HUES64 (cell line): ENCODE data around the gene TFF2.

Experiments used
- H3K27ac ChIP-seq: 2 replicates; pipeline ENCODE4 v1.7.0; 2013; ENCODE audit warnings: low read depth, low read length, inconsistent platforms
- H3K27me3 ChIP-seq: 2 replicates; pipeline ENCODE4 v1.6.1; 2013; ENCODE audit warnings: mild to moderate bottlenecking, low read length; ENCODE audit not compliant: insufficient read depth
- H3K36me3 ChIP-seq: 2 replicates; pipeline ENCODE4 v1.6.1; 2013; ENCODE audit warnings: mild to moderate bottlenecking, low read length; ENCODE audit not compliant: insufficient read depth
- H3K4me1 ChIP-seq: 2 replicates; pipeline ENCODE4 v1.6.1; 2013; ENCODE audit warnings: mild to moderate bottlenecking, low read length, moderate library complexity; ENCODE audit not compliant: insufficient read depth
- H3K4me3 ChIP-seq: 2 replicates; pipeline ENCODE4 v1.5.1; 2013; ENCODE audit warnings: mild to moderate bottlenecking, low read length, moderate library complexity
- H3K9ac ChIP-seq: 2 replicates; pipeline ENCODE4 v1.6.1; 2013; ENCODE audit warnings: mild to moderate bottlenecking, low read depth, low read length
- H3K9me3 ChIP-seq: 2 replicates; pipeline ENCODE4 v1.6.1; 2013; ENCODE audit warnings: low read depth, low read length; ENCODE audit not compliant: insufficient read depth
- WGBS: fragments of 150-250, 120-280 bp; methylation state at CpG from one replicate; pipeline ENCODE4 v1.1.7; 2013; ENCODE audit warnings: missing lambda C conversion rate; 5-methylcytosine and 5-hydroxymethylcytosine counted together

TFF2 gene

DNA sequence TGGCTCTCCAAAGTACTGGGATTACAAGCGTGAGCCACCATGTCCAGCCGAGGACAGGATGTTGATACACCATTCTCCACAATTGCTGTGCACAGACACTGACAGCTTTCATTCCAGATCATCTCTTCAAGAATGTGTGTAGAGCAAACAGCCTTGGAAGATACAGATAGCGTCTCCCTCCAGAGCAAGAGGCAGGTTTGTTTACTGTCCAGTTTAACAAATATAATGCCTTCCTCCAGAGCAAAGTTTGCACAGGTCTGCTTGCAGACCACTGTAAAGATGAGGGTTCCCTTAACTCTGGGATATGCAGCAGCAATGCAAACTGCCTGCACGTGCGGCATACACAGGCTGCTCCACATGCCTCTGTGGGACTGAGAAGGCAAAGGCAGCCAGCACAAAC lies 40.5 kb upstream of the TFF2 start:
- no peak overlapping the region for H3K4me3 ChIP-seq
- H3K9me3 ChIP-seq = no peaks in the 10 kb centered on the region
- H3K27me3 ChIP-seq = no peaks in the 10 kb centered on the region
- peaks cover 20% of the 10 kb centered on the region for H3K4me1 ChIP-seq
- H3K27ac ChIP-seq = no peak overlapping the region
- 89% methylated on average over 5 of the region's 5 CpGs for WGBS
- no peak overlapping the region for H3K9ac ChIP-seq
- H3K36me3 ChIP-seq = no peaks in the 10 kb centered on the region

DNA sequence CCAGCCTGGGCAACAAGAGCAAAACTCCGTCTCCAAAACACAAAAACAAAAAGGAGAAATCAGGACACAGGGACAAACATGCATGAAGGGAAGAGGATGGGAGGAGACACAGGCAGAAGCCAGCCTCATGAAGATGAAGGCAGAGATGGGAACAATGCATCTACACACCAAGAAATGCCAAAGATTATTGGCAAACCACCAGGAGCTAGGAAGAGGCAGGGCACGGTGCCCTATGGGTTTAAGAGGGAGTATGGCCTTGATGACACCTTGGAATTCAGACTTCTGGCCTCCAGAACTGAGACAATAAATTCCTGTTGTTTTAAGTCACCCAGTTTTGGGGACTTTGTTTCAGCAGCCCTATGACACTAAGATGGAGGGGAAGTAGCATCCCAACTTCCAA lies 39.9 kb upstream of the TFF2 start:
- Histone ChIP-seq H3K9ac (no peak overlapping the region), H3K4me3 (no peak overlapping the region), H3K27me3 (no peaks in the 10 kb centered on the region), H3K9me3 (no peaks in the 10 kb centered on the region), H3K27ac (no peak overlapping the region), H3K4me1 (peaks cover 20% of the 10 kb centered on the region), H3K36me3 (no peaks in the 10 kb centered on the region)
- 94% methylated on average over 2 of the region's 2 CpGs for WGBS

DNA sequence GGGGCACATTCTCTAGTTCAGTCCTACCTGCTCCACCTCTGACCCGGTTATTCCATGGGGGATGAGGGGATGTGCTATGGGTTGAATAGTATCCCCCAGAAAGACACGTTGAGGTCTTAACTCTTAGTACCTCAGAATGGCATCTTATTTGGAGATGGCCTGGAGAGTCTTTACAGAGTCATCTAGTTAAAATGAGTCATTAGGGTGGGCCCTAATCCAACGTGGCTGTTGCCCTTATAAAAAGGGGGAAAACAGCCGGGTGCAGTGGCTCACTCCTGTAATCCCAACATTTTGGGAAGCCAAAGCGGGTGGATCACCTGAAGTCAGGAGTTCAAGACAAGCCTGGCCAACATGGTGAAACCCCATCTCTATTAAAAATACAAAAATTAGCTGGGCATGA lies 39.4 kb upstream of the TFF2 start:
- 80% methylated on average over 5 of the region's 5 CpGs for WGBS
- no peaks in the 10 kb centered on the region for H3K27me3 ChIP-seq

DNA sequence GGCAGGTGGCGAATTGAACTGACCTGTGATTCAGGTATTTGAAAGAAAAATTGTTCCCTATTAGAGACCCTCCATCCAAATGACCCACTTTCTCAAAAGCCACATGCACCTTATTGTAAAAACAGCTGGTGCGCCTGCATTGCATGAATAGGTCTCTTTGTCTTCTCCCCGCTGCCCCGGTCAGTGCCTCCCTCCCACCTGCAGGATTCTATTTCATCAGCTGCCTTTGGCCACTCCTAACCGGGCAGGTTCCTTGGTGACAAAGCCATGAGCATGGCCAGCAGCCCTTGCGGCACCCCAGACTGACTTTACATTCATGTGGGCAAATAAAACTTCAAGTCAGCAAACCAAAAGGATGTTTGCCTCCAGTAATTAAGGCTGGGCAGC lies 38.6 kb upstream of the TFF2 start:
- 64% methylated on average over 6 of the region's 6 CpGs for WGBS
- H3K4me3 ChIP-seq = no peak overlapping the region
- H3K27ac ChIP-seq = no peak overlapping the region; the same call in 1 of the 2 replicates
- peaks cover 20% of the 10 kb centered on the region for H3K4me1 ChIP-seq
- H3K36me3 ChIP-seq = no peaks in the 10 kb centered on the region
- no peaks in the 10 kb centered on the region for H3K9me3 ChIP-seq
- H3K9ac ChIP-seq = no peak overlapping the region
- H3K27me3 ChIP-seq = no peaks in the 10 kb centered on the region

More for the DNA sequence above, 39.4 kb upstream of the TFF2 start:
- Histone ChIP-seq H3K4me1 (peaks cover 20% of the 10 kb centered on the region), H3K9me3 (no peaks in the 10 kb centered on the region), H3K9ac (no peak overlapping the region), H3K4me3 (no peak overlapping the region), H3K36me3 (no peaks in the 10 kb centered on the region), H3K27ac (no peak overlapping the region)

GRCh38 chr21:42388740-42389448 lies 38.1 kb upstream of the TFF2 start:
- Histone ChIP-seq H3K27me3 (no peaks in the 10 kb centered on the region), H3K4me1 (peaks cover 20% of the 10 kb centered on the region), H3K27ac (no peak overlapping the region; the same call in 1 of the 2 replicates), H3K4me3 (no peak overlapping the region), H3K9ac (no peak overlapping the region), H3K36me3 (no peaks in the 10 kb centered on the region), H3K9me3 (no peaks in the 10 kb centered on the region)
- 77% methylated on average over 20 of the region's 20 CpGs for WGBS

DNA sequence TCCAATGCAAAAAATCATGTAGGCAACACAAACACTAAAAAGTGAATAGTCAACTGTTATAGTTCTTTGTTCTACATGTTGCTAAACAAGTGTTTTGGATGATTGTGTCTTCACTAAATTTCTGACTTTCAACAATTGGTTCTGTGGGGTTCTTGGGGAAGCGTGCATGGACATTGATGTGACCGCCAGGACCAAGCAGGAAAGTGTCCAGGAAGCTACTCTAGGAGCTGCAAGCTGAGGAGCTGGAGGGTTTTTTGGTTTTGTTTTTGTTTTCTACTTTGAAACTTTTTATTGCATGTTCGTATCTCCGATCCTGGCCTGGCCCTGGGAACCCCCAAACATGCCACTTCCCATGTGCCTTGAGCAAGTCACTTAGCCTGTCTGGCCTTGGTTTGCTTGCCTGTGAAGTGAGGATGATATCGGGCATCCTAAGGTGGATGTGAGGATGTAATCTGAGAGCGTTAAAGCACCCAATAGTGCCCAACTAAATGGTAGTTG lies 37.1 kb upstream of the TFF2 start:
- peaks cover 20% of the 10 kb centered on the region for H3K4me1 ChIP-seq
- no peak overlapping the region for H3K4me3 ChIP-seq
- WGBS = 94% methylated on average over 6 of the region's 6 CpGs

DNA sequence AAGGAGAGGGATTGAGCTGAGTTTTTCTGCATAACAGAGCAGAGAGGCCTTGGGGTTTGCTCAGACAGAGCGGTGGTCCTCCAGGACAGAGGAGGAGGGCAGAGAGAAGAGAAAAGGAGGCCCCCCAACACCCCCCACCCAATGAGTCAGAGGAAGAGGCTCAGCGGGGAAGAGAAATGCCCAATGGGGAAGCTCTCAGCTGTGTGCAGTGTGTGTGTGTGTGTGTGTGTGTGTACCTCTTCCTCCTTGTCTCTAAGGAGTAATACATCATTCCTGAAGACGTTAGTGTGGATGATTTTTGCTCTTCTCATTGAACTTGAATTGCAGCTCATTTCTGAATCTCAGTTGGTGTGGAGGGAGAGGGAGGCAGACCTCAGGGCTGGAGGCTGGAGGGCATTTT lies 36.4 kb upstream of the TFF2 start:
- Histone ChIP-seq H3K4me1 (peaks cover 20% of the 10 kb centered on the region), H3K36me3 (no peaks in the 10 kb centered on the region), H3K27me3 (no peaks in the 10 kb centered on the region), H3K4me3 (no peak overlapping the region), H3K9ac (no peak overlapping the region), H3K9me3 (no peaks in the 10 kb centered on the region), H3K27ac (no peak overlapping the region)
- WGBS = 79% methylated on average over 1 of the region's 3 CpGs

More for the DNA sequence above, 37.1 kb upstream of the TFF2 start:
- no peak overlapping the region for H3K9ac ChIP-seq
- no peaks in the 10 kb centered on the region for H3K9me3 ChIP-seq
- H3K36me3 ChIP-seq = no peaks in the 10 kb centered on the region
- H3K27ac ChIP-seq = no peak overlapping the region
- H3K27me3 ChIP-seq = no peaks in the 10 kb centered on the region

GRCh38 chr21:42386034-42386591 lies 35.3 kb upstream of the TFF2 start:
- 94% methylated on average over 11 of the region's 11 CpGs for WGBS

DNA sequence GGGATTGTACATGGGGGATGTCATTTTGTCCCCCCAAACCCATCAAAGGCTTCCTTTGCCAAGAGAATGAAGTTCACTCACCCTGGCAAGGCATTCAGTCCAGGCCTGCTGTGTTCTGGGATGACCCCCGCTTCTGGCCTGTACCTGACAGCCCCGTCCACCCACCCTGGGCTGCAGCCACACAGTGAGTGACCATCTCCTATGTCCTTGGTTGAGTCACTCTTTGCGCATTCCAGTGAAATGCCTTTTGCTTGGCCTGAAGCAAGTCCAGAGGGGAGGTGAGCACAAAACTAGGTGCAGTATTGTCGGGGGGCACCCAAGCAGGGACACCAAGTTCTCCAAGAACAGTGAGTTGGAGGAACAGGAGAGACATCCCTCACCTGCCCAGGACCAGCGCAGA lies 34.8 kb upstream of the TFF2 start:
- no peak overlapping the region for H3K9ac ChIP-seq
- 89% methylated on average over 5 of the region's 5 CpGs for WGBS
- H3K4me1 ChIP-seq = peaks cover 20% of the 10 kb centered on the region
- H3K36me3 ChIP-seq = no peaks in the 10 kb centered on the region
- H3K27me3 ChIP-seq = no peaks in the 10 kb centered on the region
- H3K9me3 ChIP-seq = no peaks in the 10 kb centered on the region
- no peak overlapping the region for H3K4me3 ChIP-seq
- no peak overlapping the region for H3K27ac ChIP-seq

More at GRCh38 chr21:42386034-42386591, 35.3 kb upstream of the TFF2 start:
- H3K36me3 ChIP-seq = no peaks in the 10 kb centered on the region
- peaks cover 20% of the 10 kb centered on the region for H3K4me1 ChIP-seq
- no peak overlapping the region for H3K9ac ChIP-seq
- no peaks in the 10 kb centered on the region for H3K27me3 ChIP-seq
- H3K9me3 ChIP-seq = no peaks in the 10 kb centered on the region
- no peak overlapping the region for H3K4me3 ChIP-seq
- H3K27ac ChIP-seq = no peak overlapping the region

GRCh38 chr21:42384989-42385388 lies 34.2 kb upstream of the TFF2 start:
- H3K9me3 ChIP-seq = no peaks in the 10 kb centered on the region
- H3K9ac ChIP-seq = no peak overlapping the region
- no peak overlapping the region for H3K27ac ChIP-seq
- no peaks in the 10 kb centered on the region for H3K36me3 ChIP-seq
- no peak overlapping the region for H3K4me3 ChIP-seq
- H3K27me3 ChIP-seq = no peaks in the 10 kb centered on the region
- WGBS = 90% methylated on average over 2 of the region's 2 CpGs
- H3K4me1 ChIP-seq = peaks cover 19% of the 10 kb centered on the region

DNA sequence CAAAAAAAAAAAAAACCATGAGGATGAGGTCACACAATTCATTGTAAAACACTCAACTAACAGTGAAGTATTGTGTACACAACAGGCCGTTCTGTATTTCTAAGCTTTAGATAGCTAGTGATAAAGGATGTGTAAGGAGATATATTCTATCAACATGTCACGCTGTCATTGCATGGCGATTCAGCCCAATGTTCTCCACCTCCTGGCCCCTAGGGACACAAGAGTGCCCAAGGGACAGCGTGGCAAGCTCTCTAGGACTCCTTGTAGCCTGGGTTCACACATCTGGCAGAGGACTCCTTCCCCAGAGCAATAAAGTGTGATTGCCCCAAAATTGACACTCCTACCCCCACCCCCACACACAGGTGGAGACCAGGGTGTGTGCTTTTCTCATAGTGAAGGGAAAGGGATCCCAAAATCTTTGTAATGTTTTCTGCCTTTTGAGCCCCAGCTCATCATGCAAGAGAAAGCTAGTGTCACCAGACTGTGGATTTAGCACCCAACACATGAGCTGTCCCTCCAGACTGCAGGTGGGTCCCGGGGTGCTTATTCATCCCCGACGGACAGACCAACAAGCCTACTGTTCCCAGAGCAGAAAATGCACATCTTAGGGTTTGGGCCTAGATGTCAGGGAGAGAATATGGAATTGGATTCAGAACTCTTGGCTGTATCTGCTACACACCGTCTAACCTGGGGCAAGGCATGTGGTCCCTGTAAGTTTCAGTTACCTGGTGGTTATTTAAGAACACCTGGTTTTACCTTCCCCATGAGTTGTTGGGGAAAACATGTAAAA lies 33.6 kb upstream of the TFF2 start:
- Histone ChIP-seq H3K27ac (no peak overlapping the region), H3K9me3 (no peaks in the 10 kb centered on the region), H3K36me3 (no peaks in the 10 kb centered on the region), H3K4me1 (peaks cover 12% of the 10 kb centered on the region), H3K27me3 (no peaks in the 10 kb centered on the region), H3K9ac (no peak overlapping the region), H3K4me3 (no peak overlapping the region)
- WGBS = 89% methylated on average over 8 of the region's 8 CpGs
